Stromal cell of bone marrow (primary cell): ENCODE measurements around the gene CDX1.

Experiments used
- DNase-seq: peaks from one replicate; pipeline ENCODE4 v3.0.0-alpha.2; 2012; ENCODE audit warnings: low read depth

CDX1 gene

DNA sequence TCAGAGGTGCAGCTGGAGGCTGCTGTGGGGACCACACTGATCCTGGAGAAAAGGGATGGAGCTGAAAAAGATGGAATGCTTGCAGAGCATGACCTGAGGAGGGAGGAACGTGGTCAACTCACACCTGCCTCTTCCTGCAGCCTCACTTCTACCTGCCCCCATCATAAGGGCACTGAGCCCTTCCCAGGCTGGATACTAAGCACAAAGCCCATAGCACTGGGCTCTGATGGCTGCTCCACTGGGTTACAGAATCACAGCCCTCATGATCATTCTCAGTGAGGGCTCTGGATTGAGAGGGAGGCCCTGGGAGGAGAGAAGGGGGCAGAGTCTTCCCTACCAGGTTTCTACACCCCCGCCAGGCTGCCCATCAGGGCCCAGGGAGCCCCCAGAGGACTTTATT, 17.4 kb downstream of the CDX1 start:
- DNase-seq, result no peak

DNA sequence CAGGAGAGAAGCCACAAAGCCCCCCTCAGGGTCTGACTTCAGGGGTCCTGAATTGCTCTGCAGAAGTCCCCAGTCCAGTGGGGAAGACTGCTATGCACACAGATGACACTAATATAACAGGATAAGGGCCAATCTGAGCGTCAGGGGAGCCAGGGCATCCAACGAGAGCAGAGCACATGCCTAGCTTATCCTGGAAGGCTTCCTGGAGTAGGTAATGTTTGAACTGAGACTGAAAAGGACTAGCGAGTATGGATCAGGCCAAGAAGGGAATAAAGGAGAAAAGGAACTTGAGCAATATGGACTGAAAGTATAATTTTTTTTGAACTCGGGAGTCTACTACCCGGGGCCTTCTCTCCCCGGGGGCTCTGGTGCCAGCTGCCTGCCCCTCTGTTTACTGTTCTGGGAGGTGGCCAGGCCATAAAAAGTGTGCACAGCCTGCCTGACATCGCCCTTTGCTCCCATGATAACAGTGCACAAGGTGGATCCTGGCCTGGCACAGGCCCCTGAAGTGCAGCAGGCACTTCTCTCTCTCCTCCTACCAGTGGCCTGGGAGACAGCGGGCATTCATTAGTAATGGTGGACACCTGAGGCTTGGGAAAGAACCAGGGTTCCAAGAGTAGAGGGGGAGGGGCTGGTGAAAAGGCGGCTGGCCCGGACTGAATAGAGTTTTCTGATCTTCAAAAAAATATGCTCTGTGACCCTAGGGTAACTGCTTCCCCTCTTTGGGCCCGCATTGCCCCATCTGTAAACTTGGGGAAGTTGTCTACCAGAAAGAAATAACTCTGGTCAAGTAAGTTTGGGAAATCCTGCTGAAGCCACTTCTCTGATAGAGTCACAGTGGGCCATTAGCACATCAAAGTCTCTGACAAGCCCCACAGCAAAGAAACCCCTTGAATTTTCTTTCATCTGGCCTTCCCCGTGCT, 18.7 kb downstream of the CDX1 start:
- no peak for DNase-seq

DNA sequence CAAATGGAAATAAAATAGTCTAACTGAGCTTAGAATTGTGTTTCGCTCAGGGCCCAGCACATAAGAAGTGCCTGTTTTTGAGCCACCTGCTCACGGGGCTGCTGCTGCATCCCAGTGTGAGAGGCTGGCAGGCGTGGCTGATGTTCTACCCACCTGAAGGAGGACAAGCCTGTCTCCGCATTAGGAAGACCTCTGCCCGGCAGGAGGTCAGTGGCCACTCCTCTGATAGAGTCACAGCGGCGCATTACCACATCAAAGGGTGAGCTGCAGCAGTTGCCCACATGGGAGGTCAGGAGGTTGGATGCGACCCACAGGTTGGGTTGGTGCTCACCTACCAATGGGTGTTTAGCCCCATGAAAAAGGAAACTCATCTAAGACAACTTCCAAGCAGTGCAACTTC, 19.6 kb downstream of the CDX1 start:
- DNase-seq, result no peak

DNA sequence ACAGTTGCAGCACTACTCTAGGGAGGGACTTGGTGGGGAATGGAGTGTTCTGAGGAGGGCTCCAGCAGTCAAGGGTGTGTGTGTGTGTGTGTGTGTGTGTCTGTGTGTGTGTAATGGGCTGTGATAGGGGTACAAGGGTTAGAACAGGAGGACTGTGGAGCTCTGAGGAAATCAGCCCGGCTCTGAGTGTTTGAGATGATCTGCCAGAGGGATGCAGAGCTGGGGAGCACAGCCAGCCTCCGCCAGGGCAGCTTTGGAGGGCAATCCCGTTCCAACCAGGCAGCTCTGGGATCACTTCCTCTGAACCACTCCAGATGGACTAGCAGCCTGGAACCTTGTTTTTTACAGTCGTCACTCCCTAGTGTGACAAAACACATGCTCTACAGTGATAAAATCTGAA, 20.3 kb downstream of the CDX1 start:
- no peak for DNase-seq

DNA sequence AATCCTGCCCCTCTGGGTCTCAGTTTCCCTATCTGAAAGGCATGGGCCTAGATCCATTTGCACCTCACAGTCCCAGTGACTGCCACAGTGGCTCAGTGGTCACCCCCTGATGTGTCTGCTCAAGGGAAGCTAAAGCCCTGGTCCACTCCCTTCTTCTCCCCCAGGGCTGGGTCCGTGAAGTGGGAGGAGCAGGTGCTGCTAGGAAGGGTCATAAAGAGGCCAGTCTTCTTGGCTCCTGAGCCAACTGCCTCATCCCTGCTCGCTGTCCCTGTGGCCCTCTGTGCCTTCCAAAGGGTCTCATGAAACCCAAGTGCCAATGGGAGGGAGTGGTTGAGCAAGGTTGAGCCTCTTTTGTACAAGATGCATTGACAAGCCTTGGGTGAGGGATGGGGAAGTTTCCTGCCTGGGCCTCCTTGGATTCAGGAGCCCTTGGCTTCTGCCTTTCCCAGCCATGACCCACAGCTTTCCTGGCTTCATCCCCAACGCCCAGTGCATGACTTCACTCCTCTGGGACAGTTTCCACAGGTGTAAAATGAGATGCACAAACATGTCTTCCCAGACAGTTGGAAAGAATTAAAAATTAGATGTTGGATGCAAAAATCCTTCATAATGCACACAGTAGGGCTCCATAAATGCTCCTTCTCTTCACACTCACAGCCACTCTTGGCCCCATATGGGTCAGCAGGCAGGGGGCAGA, 21.7 kb downstream of the CDX1 start:
- no peak for DNase-seq

DNA sequence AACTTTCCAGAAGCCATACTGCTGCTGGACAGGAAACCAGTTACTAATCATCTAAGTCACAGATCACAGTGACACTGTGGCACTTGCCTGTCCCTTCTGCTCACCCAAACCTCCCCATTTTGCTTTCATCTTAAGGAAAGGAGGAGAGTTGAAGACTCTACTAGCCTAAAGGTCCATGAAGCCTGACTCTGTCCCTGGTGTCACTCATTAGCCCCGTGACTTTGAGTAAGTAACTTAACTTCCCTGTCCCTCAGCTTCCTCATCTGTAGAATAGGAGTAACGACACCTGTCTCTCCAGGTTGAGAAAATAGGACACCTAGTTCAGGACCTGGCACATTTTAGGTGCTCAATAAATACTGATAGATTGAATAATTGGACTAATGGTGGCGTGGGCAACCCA, 22.7 kb downstream of the CDX1 start:
- DNase-seq, result no peak

DNA sequence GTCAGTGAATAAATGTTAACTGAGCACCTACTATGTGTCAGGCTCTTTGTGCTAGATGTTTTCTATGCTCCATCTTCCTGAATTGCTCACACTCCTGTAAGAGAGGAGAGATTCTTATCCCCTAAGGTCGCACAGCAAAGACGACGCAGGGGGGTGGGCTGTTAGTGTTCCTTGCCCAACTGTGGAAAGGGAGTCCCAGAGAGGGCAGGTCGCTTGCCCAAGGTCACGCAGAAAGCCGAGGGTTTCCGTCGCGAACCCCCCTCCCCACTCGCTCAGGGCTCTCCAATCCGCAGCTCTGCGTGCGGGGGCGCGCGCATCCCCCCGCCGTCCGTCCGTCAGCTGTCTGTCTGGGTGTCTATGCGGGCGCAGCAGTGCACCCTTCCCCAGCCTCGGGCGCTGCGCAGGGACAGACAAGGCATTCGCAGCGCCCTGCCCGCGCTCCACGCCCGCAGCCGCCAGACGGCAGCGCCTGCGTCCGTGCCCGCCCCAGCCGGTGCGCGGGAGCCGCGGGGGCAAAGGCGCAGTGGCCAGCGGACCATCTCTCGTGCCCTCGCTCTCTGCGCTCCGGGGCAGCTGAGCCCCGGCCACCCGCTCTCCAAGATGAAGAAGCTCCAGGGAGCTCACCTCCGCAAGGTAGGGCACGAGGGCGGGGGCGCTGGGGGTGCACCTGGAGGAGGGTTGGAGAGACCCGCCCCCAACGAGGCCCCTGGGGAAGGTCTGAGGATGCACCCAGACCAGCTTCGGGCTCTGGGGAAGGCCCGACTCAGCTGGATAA, 23.3 kb downstream of the CDX1 start, which contains the start of gene SLC6A7:
Gene SLC6A7, plus strand, starts transcription at position 335 of the 775 bp plus-strand sequence. Its CDS starts 266 bp downstream, at position 601.
- DNase-seq, result no peak

DNA sequence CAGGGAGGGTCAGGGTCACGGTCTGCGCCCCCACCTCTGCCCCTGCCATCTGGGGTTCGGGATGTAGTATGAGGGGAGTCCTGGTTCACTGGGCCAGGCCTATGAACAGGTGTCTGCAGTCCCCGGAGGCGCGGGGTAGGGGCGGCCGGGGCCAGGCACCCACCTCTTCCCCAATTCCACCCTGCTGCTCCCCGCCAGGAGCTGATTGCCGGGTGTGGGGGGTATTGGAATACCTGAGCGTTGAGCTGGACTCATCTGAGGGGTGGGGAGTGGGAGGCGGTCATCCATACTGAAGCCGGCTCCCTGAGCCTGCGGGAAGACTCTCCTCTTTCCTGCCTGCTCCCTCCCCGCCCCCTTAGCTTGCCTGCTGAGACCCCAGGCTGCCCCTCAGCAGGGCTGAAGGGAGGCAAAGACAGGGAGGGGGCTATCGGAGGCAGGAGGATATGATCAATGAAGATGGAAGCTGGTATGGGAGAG, 24.0 kb downstream of the CDX1 start:
- DNase-seq, result no peak

DNA sequence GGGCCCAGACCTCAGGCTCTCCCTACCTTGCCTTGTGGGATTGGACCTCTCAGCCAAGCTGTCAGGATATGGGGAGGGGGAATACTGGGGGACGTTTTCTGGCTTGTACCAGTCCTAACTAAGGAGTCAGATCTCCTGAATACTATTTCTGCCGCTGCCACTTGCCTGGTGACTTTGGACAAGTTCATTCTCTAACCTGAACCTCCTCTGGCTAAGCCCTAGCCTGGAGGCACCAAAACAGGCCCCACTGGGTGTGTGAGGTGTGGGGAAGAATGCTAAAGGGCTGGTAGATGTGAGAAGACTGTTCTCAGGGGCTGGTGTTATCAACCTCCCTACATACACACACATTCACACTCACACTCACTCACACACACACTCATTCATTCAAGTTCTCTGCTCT, 24.4 kb downstream of the CDX1 start:
- no peak for DNase-seq

DNA sequence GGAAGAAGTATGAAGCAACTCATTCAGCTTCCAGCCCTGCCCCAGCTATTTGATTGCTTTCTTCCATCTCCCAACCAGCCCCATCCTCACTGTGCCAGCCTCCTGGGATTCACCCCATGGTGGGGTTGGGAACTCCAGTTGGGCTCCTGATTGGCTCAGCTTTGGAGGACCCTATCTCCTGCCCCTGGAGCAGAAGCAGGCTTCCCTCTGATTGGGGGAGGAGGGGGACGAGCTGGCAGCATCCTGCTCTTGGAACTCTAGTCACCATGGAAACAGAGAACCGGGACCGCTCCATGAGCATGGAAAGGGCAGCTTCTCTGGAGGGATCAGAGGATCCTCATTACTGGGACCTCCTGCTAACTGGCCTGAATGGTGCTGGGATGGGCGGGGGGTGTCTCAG, 25.9 kb downstream of the CDX1 start:
- no peak for DNase-seq

DNA sequence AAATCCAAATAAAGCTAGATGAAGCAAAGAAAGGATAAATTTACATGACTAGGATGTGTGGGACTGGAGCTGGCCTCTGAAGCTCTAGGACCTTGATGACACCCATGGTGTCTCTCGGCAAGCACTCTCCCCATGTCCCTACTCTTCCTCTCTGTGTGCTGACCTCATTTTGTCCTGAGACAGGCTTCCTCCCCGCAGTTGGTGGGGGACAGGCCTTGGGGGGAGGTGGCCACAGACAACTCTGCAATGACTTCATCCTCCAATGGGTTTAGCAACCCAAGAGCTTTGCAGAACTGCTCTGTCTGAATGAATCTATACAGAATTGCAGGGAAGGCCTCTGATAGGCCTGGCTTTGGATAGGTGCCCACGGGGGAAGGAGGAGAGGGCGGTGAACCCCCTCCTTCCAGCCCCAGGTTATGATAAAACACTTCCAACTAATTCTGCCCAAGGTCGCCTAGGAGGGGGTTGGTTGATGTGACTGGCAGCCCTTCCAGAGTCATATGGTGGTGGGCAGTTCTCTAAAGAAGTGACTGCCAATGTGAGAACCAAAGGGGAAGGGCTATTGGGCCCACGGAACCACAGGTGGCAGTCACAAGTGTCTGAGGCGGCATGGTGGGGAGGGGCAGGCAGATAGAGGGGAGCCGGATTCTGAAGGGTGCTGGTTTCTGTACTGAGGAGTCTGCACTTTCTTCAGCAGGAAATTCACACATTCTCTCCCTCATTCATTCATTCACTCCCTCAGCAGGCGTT, 29.3 kb downstream of the CDX1 start:
- no peak for DNase-seq

DNA sequence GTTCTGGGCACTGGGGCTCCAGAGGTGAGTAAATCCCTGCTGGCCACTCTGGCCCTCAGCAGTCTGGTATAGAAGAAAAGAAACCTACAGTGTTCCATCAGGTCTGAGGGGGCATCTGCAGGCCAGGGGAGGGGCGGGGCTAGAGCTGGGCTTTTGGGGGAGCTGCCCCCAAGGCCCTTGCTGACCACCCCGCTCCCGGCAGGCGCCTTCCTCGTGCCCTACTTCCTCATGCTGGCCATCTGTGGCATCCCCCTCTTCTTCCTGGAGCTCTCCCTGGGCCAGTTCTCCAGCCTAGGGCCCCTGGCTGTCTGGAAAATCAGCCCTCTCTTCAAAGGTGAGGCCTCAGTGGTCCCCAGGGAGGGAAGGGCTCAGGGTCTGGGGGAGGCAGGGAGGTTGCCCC, 29.9 kb downstream of the CDX1 start:
- no peak for DNase-seq

DNA sequence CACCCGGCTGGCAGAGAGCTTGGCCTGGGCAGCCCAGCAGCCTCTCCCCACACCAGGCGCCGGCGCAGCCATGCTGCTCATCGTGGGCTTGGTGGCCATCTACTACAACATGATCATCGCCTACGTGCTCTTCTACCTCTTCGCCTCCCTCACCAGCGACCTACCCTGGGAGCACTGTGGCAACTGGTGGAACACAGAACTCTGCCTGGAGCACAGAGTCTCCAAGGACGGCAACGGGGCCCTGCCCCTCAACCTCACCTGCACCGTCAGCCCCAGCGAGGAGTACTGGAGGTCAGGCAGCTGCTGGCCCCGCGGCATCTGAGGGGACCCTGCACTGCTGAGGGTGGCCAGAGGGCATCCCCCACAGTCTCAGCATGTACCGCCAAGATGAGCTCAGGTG, 30.4 kb downstream of the CDX1 start:
- DNase-seq, result no peak

DNA sequence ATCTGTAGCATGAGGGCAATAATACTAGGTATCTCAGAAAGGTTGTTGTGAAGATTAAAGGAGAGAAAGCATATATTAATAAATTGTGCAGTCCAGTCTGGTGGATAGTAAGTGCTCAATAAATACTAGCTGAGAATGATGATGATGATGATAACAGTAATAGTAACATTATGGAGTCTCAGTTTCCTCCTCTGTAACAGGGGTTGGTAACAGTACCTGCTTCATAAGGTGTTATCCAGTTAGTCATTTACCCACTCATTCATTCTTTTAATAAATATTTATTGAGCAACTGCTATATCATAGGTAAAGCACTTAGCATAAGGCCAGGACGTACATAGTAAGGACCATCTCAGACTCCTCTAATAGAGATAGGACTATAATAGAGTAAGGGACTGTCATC, 30.9 kb downstream of the CDX1 start:
- DNase-seq, result no peak

DNA sequence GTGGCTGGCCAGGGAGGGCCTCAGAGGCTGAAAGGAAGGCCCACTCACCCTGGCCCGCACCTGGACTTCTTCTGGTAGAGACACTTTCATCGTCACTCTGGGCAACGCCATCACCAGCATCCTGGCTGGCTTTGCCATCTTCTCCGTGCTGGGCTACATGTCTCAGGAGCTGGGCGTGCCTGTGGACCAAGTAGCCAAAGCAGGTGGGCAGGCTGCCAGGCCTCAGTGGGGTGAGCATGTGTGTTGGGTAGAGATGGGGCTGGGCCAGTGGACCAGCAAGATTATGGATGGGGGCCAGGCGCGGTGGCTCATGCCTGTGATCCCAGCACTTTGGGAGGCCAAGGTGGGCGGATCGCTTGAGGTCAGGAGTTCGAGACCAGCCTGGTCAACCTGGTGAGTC, 35.9 kb downstream of the CDX1 start:
- no peak for DNase-seq

DNA sequence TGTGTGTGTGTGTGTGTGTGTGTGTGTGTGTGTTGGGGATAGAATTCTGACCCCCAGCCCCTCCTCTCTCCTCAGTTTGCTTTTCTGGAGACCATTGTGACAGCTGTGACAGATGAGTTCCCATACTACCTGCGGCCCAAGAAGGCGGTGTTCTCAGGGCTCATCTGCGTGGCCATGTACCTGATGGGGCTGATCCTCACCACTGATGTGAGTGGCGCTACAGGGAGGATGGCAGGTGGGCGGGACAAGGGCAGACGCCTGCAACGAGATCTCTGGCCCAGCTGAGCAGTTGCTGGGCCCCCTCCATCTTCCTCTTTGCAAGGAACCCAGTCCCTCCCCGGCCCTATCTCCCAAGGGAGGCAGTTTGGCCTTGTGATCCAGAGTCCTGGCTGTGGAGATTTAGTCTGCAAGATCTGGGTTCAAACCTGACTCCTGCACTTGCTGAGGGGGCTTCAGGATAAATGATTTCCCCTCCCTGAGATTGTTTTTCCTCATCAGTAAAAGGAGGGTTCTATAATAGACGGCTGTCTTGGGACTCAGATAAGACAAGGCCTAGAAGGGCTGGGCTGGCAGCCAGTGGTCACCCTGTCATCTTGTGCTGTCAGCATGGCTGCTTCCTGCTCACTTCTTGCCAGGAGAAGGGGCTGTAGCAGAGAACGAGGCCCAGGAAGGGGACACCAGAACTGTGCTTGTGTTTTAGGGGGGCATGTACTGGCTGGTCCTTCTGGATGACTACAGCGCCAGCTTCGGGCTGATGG, 37.4 kb downstream of the CDX1 start:
- DNase-seq, result no peak

DNA sequence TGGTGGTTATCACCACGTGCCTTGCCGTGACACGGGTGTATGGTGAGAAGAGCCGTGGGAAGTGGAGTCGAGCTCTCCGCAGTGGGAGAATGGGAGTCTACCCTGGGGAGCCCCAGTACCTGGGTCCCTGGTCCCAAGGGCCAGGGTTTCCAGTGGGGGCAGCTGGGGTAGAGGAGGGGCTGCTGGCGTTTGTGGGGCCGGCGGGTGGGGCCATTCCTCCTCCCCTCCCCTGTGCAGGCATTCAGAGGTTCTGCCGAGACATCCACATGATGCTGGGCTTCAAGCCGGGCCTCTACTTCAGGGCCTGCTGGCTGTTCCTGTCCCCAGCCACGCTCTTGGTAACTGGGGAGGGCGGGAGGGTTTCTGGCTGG, 38.0 kb downstream of the CDX1 start:
- no peak for DNase-seq

DNA sequence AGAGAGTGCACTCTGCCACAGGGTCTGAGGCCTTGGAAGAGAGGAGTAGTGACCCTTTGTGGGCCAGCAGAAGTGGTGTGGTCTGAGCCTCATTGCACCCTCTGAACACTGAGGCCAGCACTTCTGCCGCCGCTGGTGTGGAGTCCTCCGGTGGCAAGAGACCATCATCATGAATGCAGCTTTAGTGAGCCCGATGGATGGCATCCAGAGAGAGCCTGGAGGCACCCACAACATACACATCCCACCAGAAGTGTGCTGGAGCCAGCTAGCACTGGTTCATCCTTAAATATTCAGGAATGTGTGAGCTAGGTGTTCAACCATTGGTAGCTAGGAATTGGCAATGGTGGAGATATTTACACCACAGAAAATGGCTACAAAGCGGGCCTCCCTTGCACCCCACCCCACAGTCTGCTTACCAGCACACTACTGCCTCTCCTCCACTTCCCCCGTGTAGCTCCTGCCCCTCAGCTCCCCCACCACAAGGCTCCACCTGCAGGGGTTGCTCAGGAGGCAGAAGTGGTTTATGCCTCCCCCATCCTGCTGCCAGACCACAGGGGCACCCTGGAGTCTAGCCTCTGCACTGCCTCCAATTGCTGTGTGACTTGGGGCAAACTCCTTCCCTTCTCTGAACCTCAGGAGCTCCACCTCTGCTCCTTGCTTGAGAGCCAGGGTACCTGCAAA, 39.7 kb downstream of the CDX1 start:
- DNase-seq, result no peak

DNA sequence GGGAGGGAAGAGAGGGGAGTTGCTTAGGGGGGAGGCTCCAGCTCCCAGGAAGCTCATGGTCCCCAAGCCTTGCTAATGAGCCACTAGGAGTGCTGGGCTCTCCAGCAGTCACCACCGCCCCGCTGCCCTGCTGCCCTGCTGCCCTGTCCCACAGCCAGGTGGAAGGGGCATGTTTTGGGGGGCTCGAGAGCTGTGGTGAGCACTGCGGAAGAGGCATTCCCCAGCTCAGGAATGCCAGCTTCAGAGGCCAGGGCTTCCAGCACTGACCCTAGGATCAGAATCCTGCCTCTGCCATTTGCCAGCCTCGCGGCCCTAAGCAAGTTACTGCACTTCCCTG, 40.2 kb downstream of the CDX1 start:
- DNase-seq, result no peak
